ENCODE data around the gene TIAM2.
A peak's percentile ranks its signal among the peaks of the same experiment; 100 is the strongest.

Gene TIAM2

DNA sequence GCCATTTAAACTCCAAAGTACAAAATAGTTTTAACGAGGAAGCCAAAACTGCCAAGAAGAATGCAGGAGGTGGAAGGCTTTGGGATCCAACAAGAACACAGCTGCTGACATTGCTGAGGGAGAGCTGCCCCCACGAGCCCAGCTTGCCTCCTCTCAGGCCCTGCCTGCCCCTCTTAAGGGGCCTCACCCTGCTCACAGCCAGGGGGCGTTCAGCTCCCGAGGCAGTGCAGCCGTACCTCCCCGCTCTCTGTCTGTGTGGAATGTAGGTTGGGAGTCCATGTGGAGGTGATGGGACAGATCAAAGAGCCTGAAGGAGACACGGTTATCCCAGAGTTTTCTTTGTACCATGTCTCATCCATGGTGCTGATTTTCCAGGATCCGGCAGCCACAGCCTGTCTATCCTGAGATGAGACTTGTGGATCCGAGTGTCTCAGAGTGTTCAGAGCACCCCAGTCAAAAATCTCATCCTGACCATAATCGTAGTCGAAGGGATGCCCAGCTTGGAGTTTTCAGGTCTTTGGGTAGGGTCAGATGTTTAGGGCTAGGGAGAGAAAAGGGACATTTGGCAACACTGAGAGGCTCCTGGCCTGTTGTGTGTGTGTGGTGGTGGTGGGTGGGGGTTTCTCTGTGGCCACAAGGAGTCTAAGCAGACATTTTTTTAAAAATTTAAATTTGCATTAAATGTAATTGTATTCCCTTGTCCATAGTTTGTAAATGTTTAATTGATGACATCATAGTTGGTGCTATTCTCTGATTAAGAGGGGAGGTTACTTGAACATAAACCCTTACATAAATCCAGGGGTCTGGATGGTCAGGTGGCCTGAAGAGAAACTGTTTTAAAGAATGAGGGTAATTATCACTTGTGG, 157.3 kb downstream of the TIAM2 start:
- peak; percentile 32 for TF ChIP-seq CTCF (IDR thresholded peaks at IDR 0.05; ENCODE audit: low read depth, low read length, missing control alignments)
- no peak overlapping the region for H3K4me3 ChIP-seq (ENCODE audit: low read depth, low read length)
- no peak for DNase-seq (ENCODE audit: low read depth)

DNA sequence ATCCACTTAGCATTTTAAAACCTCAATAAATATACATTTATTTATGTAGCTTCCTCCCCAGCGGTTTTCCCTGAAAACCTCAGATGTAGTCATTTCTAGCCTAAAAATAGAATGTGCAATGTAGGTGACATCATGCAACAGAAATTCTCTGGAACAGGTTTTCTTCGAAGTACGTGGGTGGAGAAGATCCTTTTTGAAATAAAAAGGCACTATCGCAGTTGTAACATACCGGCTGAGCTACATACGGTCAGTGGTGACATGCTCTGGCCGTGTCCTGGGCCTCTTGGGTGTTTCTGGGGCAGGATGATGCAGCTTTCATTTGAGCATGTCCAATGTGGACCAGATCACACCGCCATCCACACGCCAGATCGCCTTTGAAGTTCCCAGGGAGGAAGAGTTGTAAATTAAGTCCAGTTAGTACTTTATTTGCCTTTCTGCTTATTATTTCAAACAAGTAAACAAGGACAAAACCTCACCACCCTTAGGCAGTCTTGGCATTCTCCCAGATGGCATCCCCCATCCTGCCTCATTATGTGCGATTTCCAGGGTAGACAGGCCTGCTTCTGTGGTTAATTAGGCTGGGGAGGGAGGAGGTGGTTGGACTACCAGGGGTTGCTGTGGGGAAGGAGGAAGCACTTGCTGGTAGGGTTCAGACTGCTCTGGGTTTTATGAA, 159.2 kb downstream of the TIAM2 start:
- TF ChIP-seq CTCF (IDR thresholded peaks at IDR 0.05; ENCODE audit: low read depth, low read length, missing control alignments), result no peak
- no peak overlapping the region for H3K4me3 ChIP-seq (ENCODE audit: low read depth, low read length)
- no peak for DNase-seq (ENCODE audit: low read depth)

DNA sequence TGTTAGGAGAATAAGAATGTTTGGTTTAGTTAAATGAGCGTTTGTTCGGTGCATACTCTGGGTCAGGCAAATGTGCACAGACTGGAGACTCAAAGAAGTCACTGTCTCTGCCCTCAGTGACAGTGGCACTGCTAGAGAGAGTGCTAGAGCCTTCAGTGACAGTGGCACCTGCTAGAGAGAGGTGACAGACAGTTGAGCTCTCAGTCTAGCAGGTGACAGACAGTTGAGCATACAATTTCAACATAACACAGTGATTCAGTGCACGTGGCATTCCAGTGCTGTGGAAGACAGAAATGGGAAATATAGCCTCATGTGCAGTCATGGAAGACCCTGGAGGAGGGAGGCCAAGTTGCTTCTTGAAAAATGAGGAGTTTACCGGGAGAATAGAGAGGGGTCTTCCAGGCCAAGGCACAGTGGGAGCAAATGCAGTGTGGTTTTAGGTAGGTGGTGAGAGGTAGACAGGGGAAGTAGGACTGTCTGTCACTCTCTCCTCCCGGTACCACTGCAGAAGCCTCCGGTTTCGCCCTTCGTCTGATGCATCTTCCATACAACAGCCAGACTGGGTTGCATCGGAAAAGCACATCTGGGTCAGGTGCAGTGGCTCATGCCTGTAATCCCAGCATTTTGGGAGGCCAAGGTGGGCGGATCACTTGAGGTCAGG, 160.8 kb downstream of the TIAM2 start:
- H3K4me3 ChIP-seq (ENCODE audit: low read depth, low read length), result no peak overlapping the region
- no peak for TF ChIP-seq CTCF (IDR thresholded peaks at IDR 0.05; ENCODE audit: low read depth, low read length, missing control alignments)
- DNase-seq (ENCODE audit: low read depth), result no peak

GRCh38 chr6:155157101-155157500, 162.0 kb downstream of the TIAM2 start:
- H3K4me3 ChIP-seq (ENCODE audit: low read depth, low read length), result no peak overlapping the region
- no peak for TF ChIP-seq CTCF (IDR thresholded peaks at IDR 0.05; ENCODE audit: low read depth, low read length, missing control alignments)
- DNase-seq (ENCODE audit: low read depth), result no peak

GRCh38 chr6:155158030-155158843, 163.1 kb downstream of the TIAM2 start:
- no peak for TF ChIP-seq CTCF (IDR thresholded peaks at IDR 0.05; ENCODE audit: low read depth, low read length, missing control alignments)
- H3K4me3 ChIP-seq (ENCODE audit: low read depth, low read length), result no peak overlapping the region
- no peak for DNase-seq (ENCODE audit: low read depth)

DNA sequence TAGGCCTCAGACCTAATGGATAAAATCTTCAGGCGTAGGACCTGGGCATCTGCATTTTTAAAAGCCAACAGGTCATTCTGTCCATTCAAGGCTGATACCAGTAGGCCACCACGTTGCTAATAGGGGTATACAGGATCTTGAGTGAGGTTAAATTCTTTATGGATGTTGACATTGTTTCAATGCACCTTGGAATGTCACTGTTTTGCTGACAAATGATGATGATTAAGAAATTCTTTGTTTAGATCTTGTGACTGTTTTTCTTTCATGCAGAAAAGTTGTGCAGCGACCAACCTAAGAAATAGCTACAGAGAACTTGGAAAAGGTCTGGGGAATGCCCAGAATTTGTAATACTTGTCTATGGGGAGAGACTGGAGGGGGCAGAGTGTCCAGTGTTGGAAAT, 167.6 kb downstream of the TIAM2 start:
- TF ChIP-seq CTCF (IDR thresholded peaks at IDR 0.05; ENCODE audit: low read depth, low read length, missing control alignments), result no peak
- no peak for DNase-seq (ENCODE audit: low read depth)
- no peak overlapping the region for H3K4me3 ChIP-seq (ENCODE audit: low read depth, low read length)
